ENCODE measurements around the gene SON.

DNA sequence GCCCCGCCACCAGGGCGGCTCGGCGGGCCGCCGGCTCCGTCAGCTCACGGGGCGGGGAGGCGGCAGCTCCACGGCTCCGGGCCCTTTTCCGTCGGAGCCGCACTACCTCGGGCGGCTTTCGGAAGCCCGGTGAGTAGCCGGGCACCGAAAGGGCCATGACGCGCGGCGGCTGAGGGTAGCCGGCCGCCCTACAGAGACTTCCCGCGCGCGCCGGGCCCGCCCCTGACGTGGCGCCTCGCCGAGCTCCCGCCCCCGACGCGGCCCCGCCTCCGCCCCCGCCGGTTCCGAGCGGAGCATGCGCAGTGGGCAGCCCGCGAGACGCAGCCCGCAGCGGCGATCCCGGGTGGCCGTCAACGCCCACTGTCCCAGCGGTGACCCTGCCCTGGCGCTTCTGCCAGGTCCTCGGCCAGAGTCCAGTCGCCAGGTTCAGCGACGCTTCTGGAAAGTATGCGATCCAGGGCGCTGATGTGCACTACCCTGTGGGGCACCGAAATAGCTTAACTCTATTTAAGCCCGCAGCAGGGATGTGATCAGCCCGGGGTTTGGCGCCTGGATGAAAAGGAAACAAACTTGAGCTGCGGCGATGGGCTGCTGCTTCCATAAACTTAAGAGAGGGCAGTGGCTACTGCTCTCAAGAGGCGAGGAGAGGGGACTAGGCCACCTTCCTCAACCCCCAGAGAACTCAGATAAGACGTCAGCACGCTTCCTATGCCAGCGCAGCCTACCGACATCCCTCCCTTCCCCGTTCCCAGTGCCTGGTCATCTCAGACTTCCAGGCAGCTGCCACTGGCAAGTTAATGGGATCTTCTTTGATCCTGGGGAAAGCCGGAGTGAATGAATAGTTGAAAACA lies 45.9 kb downstream of the SON start, which contains the start of gene DONSON:
- no peak for TF ChIP-seq POLR2A (IDR thresholded peaks at IDR 0.05; ENCODE audit: low read depth)
- peak in 2 of 3 experiments; percentile 16 to 19 for TF ChIP-seq CTCF (IDR thresholded peaks at IDR 0.05)
- TF ChIP-seq POLR2AphosphoS5 (IDR thresholded peaks at IDR 0.05): peak; percentile 66 to 79

Measured in esophagus muscularis mucosa (tissue), 3 donors.